HG02623 (cell line): Measurements from ENCODE around the gene RAP2A.

ENCODE experiments used
- ATAC-seq: cut with Tn5 transposase; IDR thresholded peaks from one replicate; pipeline ENCODE4 v1.9.1; 2021; ENCODE audit warnings: moderate library complexity; ENCODE audit not compliant: unreplicated experiment

The RAP2A gene

GRCh38 chr13:97492684-97493371, 58.9 kb downstream of the RAP2A start:
- no peak for ATAC-seq

- no peak for ATAC-seq
These were observed 59.5 kb downstream of the RAP2A start for GRCh38 chr13:97493456-97493855.

GRCh38 chr13:97495678-97496077, 61.7 kb downstream of the RAP2A start:
- ATAC-seq = no peak

- no peak for ATAC-seq
These were observed 62.5 kb downstream of the RAP2A start for GRCh38 chr13:97496511-97496910.

GRCh38 chr13:97497400-97497799, 63.4 kb downstream of the RAP2A start:
- no peak for ATAC-seq

GRCh38 chr13:97498419-97498818, 64.5 kb downstream of the RAP2A start:
- no peak for ATAC-seq

GRCh38 chr13:97499181-97499580, 65.2 kb downstream of the RAP2A start:
- no peak for ATAC-seq

GRCh38 chr13:97502181-97502580, 68.2 kb downstream of the RAP2A start:
- ATAC-seq = no peak

GRCh38 chr13:97502706-97503105, 68.7 kb downstream of the RAP2A start:
- no peak for ATAC-seq

GRCh38 chr13:97505017-97505416, 71.0 kb downstream of the RAP2A start:
- ATAC-seq = no peak

- no peak for ATAC-seq
These were observed 72.5 kb downstream of the RAP2A start for GRCh38 chr13:97506511-97506910.

- no peak for ATAC-seq
These were observed 78.8 kb downstream of the RAP2A start for GRCh38 chr13:97512732-97513131.

- ATAC-seq = no peak
These were observed 81.7 kb downstream of the RAP2A start for GRCh38 chr13:97515643-97516042.

GRCh38 chr13:97517967-97518366, 84.0 kb downstream of the RAP2A start:
- ATAC-seq = no peak
